ENCODE data around the gene PDE3A.

PDE3A gene

GRCh38 chr12:20482491-20483054, 114.2 kb downstream of the PDE3A start:
- Histone ChIP-seq H3K9me3 (ENCODE audit: control insufficient read depth in 1 of 2, low read length in 2 of 2) (no peaks in the 10 kb centered on the region), H3K27ac (ENCODE audit: low read depth, low read length) (no peak overlapping the region), H3K36me3 (ENCODE audit: control insufficient read depth in 1 of 2, insufficient read depth in 2 of 2, low read length in 2 of 2) (no peaks in the 10 kb centered on the region), H3K27me3 (ENCODE audit: control insufficient read depth in 1 of 2, insufficient read depth in 2 of 2, low read length in 2 of 2) (no peaks in the 10 kb centered on the region), H3K4me1 (ENCODE audit: control insufficient read depth in 1 of 2, insufficient read depth in 2 of 2, low read length in 2 of 2) (no peaks in the 10 kb centered on the region), H3K9ac (ENCODE audit: low read depth in 1 of 2, low read length in 2 of 2) (no peak overlapping the region), H3K4me3 (ENCODE audit: low read depth in 1 of 2, low read length in 2 of 2) (no peak overlapping the region)

GRCh38 chr12:20483776-20484175, 115.4 kb downstream of the PDE3A start:
- Histone ChIP-seq H3K27ac (ENCODE audit: low read depth, low read length) (no peak overlapping the region), H3K36me3 (ENCODE audit: control insufficient read depth in 1 of 2, insufficient read depth in 2 of 2, low read length in 2 of 2) (no peaks in the 10 kb centered on the region), H3K9ac (ENCODE audit: low read depth in 1 of 2, low read length in 2 of 2) (no peak overlapping the region), H3K9me3 (ENCODE audit: control insufficient read depth in 1 of 2, low read length in 2 of 2) (no peaks in the 10 kb centered on the region), H3K4me1 (ENCODE audit: control insufficient read depth in 1 of 2, insufficient read depth in 2 of 2, low read length in 2 of 2) (no peaks in the 10 kb centered on the region), H3K4me3 (ENCODE audit: low read depth in 1 of 2, low read length in 2 of 2) (no peak overlapping the region), H3K27me3 (ENCODE audit: control insufficient read depth in 1 of 2, insufficient read depth in 2 of 2, low read length in 2 of 2) (no peaks in the 10 kb centered on the region)

- Histone ChIP-seq H3K36me3 (ENCODE audit: control insufficient read depth in 1 of 2, insufficient read depth in 2 of 2, low read length in 2 of 2) (no peaks in the 10 kb centered on the region), H3K9me3 (ENCODE audit: control insufficient read depth in 1 of 2, low read length in 2 of 2) (no peaks in the 10 kb centered on the region), H3K4me3 (ENCODE audit: low read depth in 1 of 2, low read length in 2 of 2) (no peak overlapping the region), H3K9ac (ENCODE audit: low read depth in 1 of 2, low read length in 2 of 2) (no peak overlapping the region), H3K27me3 (ENCODE audit: control insufficient read depth in 1 of 2, insufficient read depth in 2 of 2, low read length in 2 of 2) (no peaks in the 10 kb centered on the region), H3K4me1 (ENCODE audit: control insufficient read depth in 1 of 2, insufficient read depth in 2 of 2, low read length in 2 of 2) (no peaks in the 10 kb centered on the region), H3K27ac (ENCODE audit: low read depth, low read length) (no peak overlapping the region)
Observed at GRCh38 chr12:20486233-20486632, 117.9 kb downstream of the PDE3A start.

DNA sequence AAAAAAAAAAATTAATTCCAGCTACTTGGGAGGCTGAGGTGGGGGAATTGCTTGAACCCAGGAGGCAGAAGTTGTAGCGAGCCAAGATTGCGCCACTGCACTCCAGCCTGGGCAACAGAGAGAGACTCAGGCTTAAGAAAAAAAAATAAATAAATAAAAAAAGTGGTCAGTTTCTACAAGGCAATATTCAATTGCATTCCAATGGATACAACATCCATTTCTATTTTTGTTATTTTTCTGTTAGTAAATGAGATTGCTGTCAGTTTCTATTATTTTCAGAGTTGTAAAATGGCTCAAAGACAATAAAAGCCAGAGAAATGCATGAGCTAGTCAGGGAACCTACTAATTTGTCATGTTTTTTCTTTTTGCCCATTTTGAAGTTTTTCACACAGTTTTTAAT, 119.2 kb downstream of the PDE3A start:
- H3K4me3 ChIP-seq (ENCODE audit: low read depth in 1 of 2, low read length in 2 of 2) = no peak overlapping the region
- no peaks in the 10 kb centered on the region for H3K9me3 ChIP-seq (ENCODE audit: control insufficient read depth in 1 of 2, low read length in 2 of 2)
- H3K27me3 ChIP-seq (ENCODE audit: control insufficient read depth in 1 of 2, insufficient read depth in 2 of 2, low read length in 2 of 2) = no peaks in the 10 kb centered on the region
- no peak overlapping the region for H3K9ac ChIP-seq (ENCODE audit: low read depth in 1 of 2, low read length in 2 of 2)
- no peaks in the 10 kb centered on the region for H3K4me1 ChIP-seq (ENCODE audit: control insufficient read depth in 1 of 2, insufficient read depth in 2 of 2, low read length in 2 of 2)
- no peaks in the 10 kb centered on the region for H3K36me3 ChIP-seq (ENCODE audit: control insufficient read depth in 1 of 2, insufficient read depth in 2 of 2, low read length in 2 of 2)
- no peak overlapping the region for H3K27ac ChIP-seq (ENCODE audit: low read depth, low read length)

DNA sequence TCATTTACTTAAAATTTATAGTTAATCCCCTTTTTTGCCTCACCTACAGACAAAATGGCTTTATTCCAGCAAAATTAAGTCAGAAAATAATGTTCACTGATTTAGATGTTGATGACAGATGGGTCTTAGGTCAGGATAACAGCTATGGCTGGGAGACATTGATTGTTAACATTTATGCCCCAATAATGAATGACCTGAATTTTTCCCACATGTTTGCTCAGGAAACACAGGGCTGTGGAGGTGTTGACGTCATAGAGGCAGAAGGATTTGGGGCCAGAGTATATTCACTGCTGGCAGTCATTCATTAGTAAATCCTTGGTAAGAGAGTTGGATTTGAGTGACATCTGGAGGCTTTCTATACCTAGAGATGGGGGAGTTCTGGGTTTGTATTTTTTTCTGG, 121.3 kb downstream of the PDE3A start:
- H3K9me3 ChIP-seq (ENCODE audit: control insufficient read depth in 1 of 2, low read length in 2 of 2) = no peaks in the 10 kb centered on the region
- H3K9ac ChIP-seq (ENCODE audit: low read depth in 1 of 2, low read length in 2 of 2) = no peak overlapping the region
- H3K27ac ChIP-seq (ENCODE audit: low read depth, low read length) = no peak overlapping the region
- no peaks in the 10 kb centered on the region for H3K4me1 ChIP-seq (ENCODE audit: control insufficient read depth in 1 of 2, insufficient read depth in 2 of 2, low read length in 2 of 2)
- H3K27me3 ChIP-seq (ENCODE audit: control insufficient read depth in 1 of 2, insufficient read depth in 2 of 2, low read length in 2 of 2) = no peaks in the 10 kb centered on the region
- H3K36me3 ChIP-seq (ENCODE audit: control insufficient read depth in 1 of 2, insufficient read depth in 2 of 2, low read length in 2 of 2) = no peaks in the 10 kb centered on the region
- H3K4me3 ChIP-seq (ENCODE audit: low read depth in 1 of 2, low read length in 2 of 2) = no peak overlapping the region

DNA sequence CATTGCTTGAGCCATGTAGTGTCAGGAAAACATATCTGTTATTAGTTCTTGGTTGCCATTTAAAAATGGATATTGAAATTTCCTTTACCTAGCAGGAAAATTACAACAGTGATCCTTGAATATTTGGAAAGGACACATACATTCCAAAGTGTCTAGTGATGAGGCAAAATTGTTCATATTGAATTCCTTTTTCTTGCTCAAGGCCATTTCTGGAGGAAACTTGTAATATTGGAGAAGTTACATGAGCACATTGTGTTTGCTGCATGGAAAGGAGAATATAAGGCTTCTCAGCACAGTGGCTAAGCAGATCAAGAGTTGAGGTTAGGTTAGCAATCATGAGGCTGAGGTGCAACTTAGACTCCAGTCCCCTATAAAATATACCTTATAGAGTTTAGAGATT, 121.9 kb downstream of the PDE3A start:
- H3K4me1 ChIP-seq (ENCODE audit: control insufficient read depth in 1 of 2, insufficient read depth in 2 of 2, low read length in 2 of 2) = no peaks in the 10 kb centered on the region
- H3K4me3 ChIP-seq (ENCODE audit: low read depth in 1 of 2, low read length in 2 of 2) = no peak overlapping the region
- H3K27ac ChIP-seq (ENCODE audit: low read depth, low read length) = no peak overlapping the region
- H3K36me3 ChIP-seq (ENCODE audit: control insufficient read depth in 1 of 2, insufficient read depth in 2 of 2, low read length in 2 of 2) = no peaks in the 10 kb centered on the region
- no peaks in the 10 kb centered on the region for H3K9me3 ChIP-seq (ENCODE audit: control insufficient read depth in 1 of 2, low read length in 2 of 2)
- H3K9ac ChIP-seq (ENCODE audit: low read depth in 1 of 2, low read length in 2 of 2) = no peak overlapping the region
- no peaks in the 10 kb centered on the region for H3K27me3 ChIP-seq (ENCODE audit: control insufficient read depth in 1 of 2, insufficient read depth in 2 of 2, low read length in 2 of 2)

GRCh38 chr12:20491290-20491689, 123.0 kb downstream of the PDE3A start:
- H3K4me1 ChIP-seq (ENCODE audit: control insufficient read depth in 1 of 2, insufficient read depth in 2 of 2, low read length in 2 of 2) = no peaks in the 10 kb centered on the region
- no peaks in the 10 kb centered on the region for H3K36me3 ChIP-seq (ENCODE audit: control insufficient read depth in 1 of 2, insufficient read depth in 2 of 2, low read length in 2 of 2)
- H3K27ac ChIP-seq (ENCODE audit: low read depth, low read length) = no peak overlapping the region
- H3K27me3 ChIP-seq (ENCODE audit: control insufficient read depth in 1 of 2, insufficient read depth in 2 of 2, low read length in 2 of 2) = no peaks in the 10 kb centered on the region
- H3K9ac ChIP-seq (ENCODE audit: low read depth in 1 of 2, low read length in 2 of 2) = no peak overlapping the region
- H3K4me3 ChIP-seq (ENCODE audit: low read depth in 1 of 2, low read length in 2 of 2) = no peak overlapping the region
- no peaks in the 10 kb centered on the region for H3K9me3 ChIP-seq (ENCODE audit: control insufficient read depth in 1 of 2, low read length in 2 of 2)

DNA sequence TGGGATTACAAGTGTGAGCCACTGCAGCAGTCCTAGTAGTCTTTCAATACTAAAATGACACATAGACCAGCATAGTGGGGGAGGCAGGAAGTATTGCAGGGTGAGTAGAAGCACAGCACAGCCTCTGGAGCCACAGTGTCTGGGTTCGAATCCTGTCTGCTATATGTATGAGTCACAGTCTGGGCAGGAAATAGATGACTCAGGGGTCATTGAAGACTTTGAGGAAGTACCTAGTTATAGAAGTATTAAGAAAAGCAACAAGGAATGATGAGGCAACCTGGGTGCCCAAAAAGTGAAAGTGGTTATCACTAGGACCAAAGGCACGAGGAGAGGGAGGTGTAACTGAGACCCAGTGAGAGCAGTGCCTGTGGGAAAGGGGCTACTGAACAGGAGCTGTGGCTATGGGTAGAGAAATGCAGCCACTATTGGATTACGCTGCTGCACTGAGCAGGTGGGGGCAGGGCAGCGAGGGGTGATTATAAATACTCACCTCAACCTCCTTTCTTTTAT, 124.0 kb downstream of the PDE3A start:
- Histone ChIP-seq H3K4me3 (ENCODE audit: low read depth in 1 of 2, low read length in 2 of 2) (no peak overlapping the region), H3K9me3 (ENCODE audit: control insufficient read depth in 1 of 2, low read length in 2 of 2) (no peaks in the 10 kb centered on the region), H3K27ac (ENCODE audit: low read depth, low read length) (no peak overlapping the region), H3K9ac (ENCODE audit: low read depth in 1 of 2, low read length in 2 of 2) (no peak overlapping the region), H3K4me1 (ENCODE audit: control insufficient read depth in 1 of 2, insufficient read depth in 2 of 2, low read length in 2 of 2) (no peaks in the 10 kb centered on the region), H3K36me3 (ENCODE audit: control insufficient read depth in 1 of 2, insufficient read depth in 2 of 2, low read length in 2 of 2) (no peaks in the 10 kb centered on the region), H3K27me3 (ENCODE audit: control insufficient read depth in 1 of 2, insufficient read depth in 2 of 2, low read length in 2 of 2) (no peaks in the 10 kb centered on the region)

DNA sequence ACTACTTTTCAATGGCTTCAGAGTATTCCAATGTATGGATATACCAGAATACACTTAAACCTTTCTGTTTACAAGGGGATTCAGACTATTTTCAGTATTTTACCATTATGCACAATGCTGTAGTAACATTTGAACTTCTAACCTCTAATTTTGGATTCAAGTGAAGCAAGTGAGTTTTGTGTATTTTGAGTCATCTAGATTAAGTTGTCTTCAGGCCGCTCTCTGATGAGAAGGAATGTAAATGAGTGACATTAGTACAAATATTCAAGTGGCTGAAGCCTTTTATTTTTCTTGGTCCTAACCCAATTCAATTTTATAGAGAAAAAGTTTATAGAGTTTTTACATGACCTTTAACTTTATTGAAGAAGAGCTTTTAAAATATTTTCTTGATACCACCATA, 125.6 kb downstream of the PDE3A start:
- no peaks in the 10 kb centered on the region for H3K36me3 ChIP-seq (ENCODE audit: control insufficient read depth in 1 of 2, insufficient read depth in 2 of 2, low read length in 2 of 2)
- no peaks in the 10 kb centered on the region for H3K9me3 ChIP-seq (ENCODE audit: control insufficient read depth in 1 of 2, low read length in 2 of 2)
- H3K27me3 ChIP-seq (ENCODE audit: control insufficient read depth in 1 of 2, insufficient read depth in 2 of 2, low read length in 2 of 2) = no peaks in the 10 kb centered on the region
- no peaks in the 10 kb centered on the region for H3K4me1 ChIP-seq (ENCODE audit: control insufficient read depth in 1 of 2, insufficient read depth in 2 of 2, low read length in 2 of 2)
- H3K9ac ChIP-seq (ENCODE audit: low read depth in 1 of 2, low read length in 2 of 2) = no peak overlapping the region
- no peak overlapping the region for H3K27ac ChIP-seq (ENCODE audit: low read depth, low read length)
- H3K4me3 ChIP-seq (ENCODE audit: low read depth in 1 of 2, low read length in 2 of 2) = no peak overlapping the region

- no peak overlapping the region for H3K9ac ChIP-seq (ENCODE audit: low read depth in 1 of 2, low read length in 2 of 2)
- H3K27me3 ChIP-seq (ENCODE audit: control insufficient read depth in 1 of 2, insufficient read depth in 2 of 2, low read length in 2 of 2) = no peaks in the 10 kb centered on the region
- no peak overlapping the region for H3K4me3 ChIP-seq (ENCODE audit: low read depth in 1 of 2, low read length in 2 of 2)
- no peaks in the 10 kb centered on the region for H3K4me1 ChIP-seq (ENCODE audit: control insufficient read depth in 1 of 2, insufficient read depth in 2 of 2, low read length in 2 of 2)
- H3K36me3 ChIP-seq (ENCODE audit: control insufficient read depth in 1 of 2, insufficient read depth in 2 of 2, low read length in 2 of 2) = no peaks in the 10 kb centered on the region
- no peak overlapping the region for H3K27ac ChIP-seq (ENCODE audit: low read depth, low read length)
- H3K9me3 ChIP-seq (ENCODE audit: control insufficient read depth in 1 of 2, low read length in 2 of 2) = no peaks in the 10 kb centered on the region
Observed at GRCh38 chr12:20494851-20495250, 126.5 kb downstream of the PDE3A start.

DNA sequence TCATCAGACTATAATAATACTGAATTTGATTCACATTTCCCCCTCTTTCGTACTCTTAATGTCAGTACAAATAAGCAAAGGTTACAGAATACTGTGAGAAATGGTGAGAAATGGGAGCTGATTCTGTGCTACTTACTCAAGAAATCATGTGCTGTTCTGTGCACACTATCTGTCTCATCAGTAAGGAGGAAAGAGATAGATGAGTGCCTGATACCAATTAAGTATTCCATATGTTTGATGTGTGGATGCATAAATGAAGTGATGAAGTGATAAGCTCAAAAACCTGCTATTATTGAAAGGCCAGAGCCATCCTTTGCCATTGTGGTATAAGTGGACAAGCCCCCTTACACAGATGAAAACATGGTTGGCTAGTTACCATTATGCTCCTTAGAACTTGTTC, 127.7 kb downstream of the PDE3A start:
- Histone ChIP-seq H3K4me1 (ENCODE audit: control insufficient read depth in 1 of 2, insufficient read depth in 2 of 2, low read length in 2 of 2) (no peaks in the 10 kb centered on the region), H3K27ac (ENCODE audit: low read depth, low read length) (no peak overlapping the region), H3K4me3 (ENCODE audit: low read depth in 1 of 2, low read length in 2 of 2) (no peak overlapping the region), H3K36me3 (ENCODE audit: control insufficient read depth in 1 of 2, insufficient read depth in 2 of 2, low read length in 2 of 2) (no peaks in the 10 kb centered on the region), H3K27me3 (ENCODE audit: control insufficient read depth in 1 of 2, insufficient read depth in 2 of 2, low read length in 2 of 2) (no peaks in the 10 kb centered on the region), H3K9ac (ENCODE audit: low read depth in 1 of 2, low read length in 2 of 2) (no peak overlapping the region), H3K9me3 (ENCODE audit: control insufficient read depth in 1 of 2, low read length in 2 of 2) (no peaks in the 10 kb centered on the region)
